ENCODE data around the gene HADH.

DNA sequence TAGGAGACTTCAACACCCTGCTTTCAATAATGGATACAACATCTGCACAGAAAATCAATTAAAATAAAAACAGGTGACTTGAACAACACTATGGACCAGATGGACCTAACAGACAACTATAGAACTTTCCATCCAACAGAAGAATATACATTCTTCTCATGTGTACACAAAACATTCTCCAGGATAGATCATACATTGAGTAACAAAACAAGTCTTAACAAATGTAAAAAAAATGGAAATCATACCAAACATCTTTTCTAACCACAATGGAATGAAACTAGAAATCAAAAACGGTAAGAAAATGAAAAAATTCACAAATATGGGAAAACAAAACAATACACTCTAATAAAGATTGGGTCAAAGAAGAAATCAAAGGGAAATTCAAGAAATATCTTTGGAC, 33.7 kb upstream of the HADH start:
- TF ChIP-seq TAF1 (conservative IDR thresholded peaks at IDR 0.05), result no peak
- TF ChIP-seq, protein P1, sequence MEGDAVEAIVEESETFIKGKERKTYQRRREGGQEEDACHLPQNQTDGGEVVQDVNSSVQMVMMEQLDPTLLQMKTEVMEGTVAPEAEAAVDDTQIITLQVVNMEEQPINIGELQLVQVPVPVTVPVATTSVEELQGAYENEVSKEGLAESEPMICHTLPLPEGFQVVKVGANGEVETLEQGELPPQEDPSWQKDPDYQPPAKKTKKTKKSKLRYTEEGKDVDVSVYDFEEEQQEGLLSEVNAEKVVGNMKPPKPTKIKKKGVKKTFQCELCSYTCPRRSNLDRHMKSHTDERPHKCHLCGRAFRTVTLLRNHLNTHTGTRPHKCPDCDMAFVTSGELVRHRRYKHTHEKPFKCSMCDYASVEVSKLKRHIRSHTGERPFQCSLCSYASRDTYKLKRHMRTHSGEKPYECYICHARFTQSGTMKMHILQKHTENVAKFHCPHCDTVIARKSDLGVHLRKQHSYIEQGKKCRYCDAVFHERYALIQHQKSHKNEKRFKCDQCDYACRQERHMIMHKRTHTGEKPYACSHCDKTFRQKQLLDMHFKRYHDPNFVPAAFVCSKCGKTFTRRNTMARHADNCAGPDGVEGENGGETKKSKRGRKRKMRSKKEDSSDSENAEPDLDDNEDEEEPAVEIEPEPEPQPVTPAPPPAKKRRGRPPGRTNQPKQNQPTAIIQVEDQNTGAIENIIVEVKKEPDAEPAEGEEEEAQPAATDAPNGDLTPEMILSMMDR (IDR thresholded peaks at IDR 0.05; ENCODE audit: low read depth, low read length, missing input control), result no peak
- TF ChIP-seq, protein P2, sequence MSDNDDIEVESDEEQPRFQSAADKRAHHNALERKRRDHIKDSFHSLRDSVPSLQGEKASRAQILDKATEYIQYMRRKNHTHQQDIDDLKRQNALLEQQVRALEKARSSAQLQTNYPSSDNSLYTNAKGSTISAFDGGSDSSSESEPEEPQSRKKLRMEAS (IDR thresholded peaks at IDR 0.05), result no peak

Measured in liver (tissue), 3 donors.